Measurements from ENCODE around the gene FABP3.
A peak's percentile ranks its signal among the peaks of the same experiment; 100 is the strongest.

DNA sequence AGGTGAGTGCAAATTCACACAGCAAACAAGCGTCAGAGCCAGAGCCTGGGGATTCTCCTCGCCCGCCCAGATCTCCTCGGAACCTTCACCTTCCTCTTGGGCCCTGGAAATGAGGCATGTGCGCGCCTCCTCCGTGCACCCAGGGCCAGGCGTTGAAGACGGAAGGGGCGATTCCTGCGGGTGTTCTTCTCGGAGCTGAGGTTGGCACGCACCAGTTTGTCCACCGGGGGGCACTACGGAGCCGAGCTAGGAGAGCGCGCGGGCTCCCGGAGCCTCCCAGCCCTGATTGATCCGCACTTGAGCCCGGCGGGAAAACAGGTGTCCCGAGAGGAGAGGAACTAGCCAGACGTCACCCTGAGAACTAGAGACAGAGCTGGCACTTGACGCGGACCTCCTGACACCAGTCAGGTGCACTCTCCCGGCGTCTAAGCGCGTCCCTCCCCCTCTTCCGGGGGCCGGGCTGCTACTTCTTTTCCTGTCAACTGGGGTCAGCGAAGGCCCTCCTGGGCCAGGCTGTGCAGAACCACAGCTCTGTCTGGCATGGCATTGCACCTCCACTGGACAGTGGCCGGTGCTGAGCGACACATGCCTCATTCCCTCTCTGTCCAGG, 21.8 kb upstream of the FABP3 start:
- TF ChIP-seq, protein P1, sequence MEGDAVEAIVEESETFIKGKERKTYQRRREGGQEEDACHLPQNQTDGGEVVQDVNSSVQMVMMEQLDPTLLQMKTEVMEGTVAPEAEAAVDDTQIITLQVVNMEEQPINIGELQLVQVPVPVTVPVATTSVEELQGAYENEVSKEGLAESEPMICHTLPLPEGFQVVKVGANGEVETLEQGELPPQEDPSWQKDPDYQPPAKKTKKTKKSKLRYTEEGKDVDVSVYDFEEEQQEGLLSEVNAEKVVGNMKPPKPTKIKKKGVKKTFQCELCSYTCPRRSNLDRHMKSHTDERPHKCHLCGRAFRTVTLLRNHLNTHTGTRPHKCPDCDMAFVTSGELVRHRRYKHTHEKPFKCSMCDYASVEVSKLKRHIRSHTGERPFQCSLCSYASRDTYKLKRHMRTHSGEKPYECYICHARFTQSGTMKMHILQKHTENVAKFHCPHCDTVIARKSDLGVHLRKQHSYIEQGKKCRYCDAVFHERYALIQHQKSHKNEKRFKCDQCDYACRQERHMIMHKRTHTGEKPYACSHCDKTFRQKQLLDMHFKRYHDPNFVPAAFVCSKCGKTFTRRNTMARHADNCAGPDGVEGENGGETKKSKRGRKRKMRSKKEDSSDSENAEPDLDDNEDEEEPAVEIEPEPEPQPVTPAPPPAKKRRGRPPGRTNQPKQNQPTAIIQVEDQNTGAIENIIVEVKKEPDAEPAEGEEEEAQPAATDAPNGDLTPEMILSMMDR (IDR thresholded peaks at IDR 0.05; ENCODE audit: low read length), result peak; percentile 89
- TF ChIP-seq EZH2 (optimal IDR thresholded peaks at IDR 0.05; ENCODE audit: low read depth, low read length) (no peak), EZH2phosphoT487 (IDR thresholded peaks at IDR 0.05; ENCODE audit: low read length) (no peak)

Measured in MM.1S (cell line).